LNCAP (cell line): ENCODE results near the gene CAPRIN2.

ENCODE experiments used
- CTCF ChIP-seq: fragments of 450-650 bp; IDR thresholded peaks from 2 replicates; pipeline ENCODE4 v1.5.1; 2017; ENCODE audit warnings: mild to moderate bottlenecking

CAPRIN2 gene

GRCh38 chr12:30757316-30757715 lies 2.6 kb upstream of the CAPRIN2 start:
- TF ChIP-seq CTCF, result no peak

GRCh38 chr12:30756074-30756473 lies 1.3 kb upstream of the CAPRIN2 start:
- no peak for TF ChIP-seq CTCF

- no peak for TF ChIP-seq CTCF
Observed at GRCh38 chr12:30755395-30755762, 628 bp upstream of the CAPRIN2 start.

GRCh38 chr12:30754383-30754749 lies 385 bp downstream of the CAPRIN2 start:
- no peak for TF ChIP-seq CTCF

GRCh38 chr12:30753751-30754382 lies 884 bp downstream of the CAPRIN2 start:
- no peak for TF ChIP-seq CTCF

GRCh38 chr12:30753233-30753632 lies 1.5 kb downstream of the CAPRIN2 start:
- TF ChIP-seq CTCF, result no peak

GRCh38 chr12:30752255-30752654 lies 2.5 kb downstream of the CAPRIN2 start:
- no peak for TF ChIP-seq CTCF

- TF ChIP-seq CTCF, result no peak
Observed at GRCh38 chr12:30748147-30748546, 6.6 kb downstream of the CAPRIN2 start.
